H9 (cell line): Measurements from ENCODE around the gene DPH3. TPM values are rescaled to one million over a fixed set of nuclear protein-coding genes. Genes with fewer than 3 reads are reported as not detected.

Experiments
- DNase-seq: peaks from one replicate; pipeline ENCODE4 v3.0.0-alpha.2; 2017
- H2AFZ ChIP-seq: one replicate; pipeline ENCODE4 v1.6.1; 2013; ENCODE audit warnings: mild to moderate bottlenecking, low read length, control low read depth, moderate library complexity
- H2AK5ac ChIP-seq: 2 replicates; pipeline ENCODE4 v1.6.1; 2013; ENCODE audit warnings: low read length, control low read depth, mixed read lengths; ENCODE audit not compliant: insufficient read length
- H2BK120ac ChIP-seq: one replicate; pipeline ENCODE4 v1.6.1; 2013; ENCODE audit warnings: low read depth, mild to moderate bottlenecking, low read length, control low read depth, inconsistent platforms; ENCODE audit not compliant: poor library complexity, severe bottlenecking
- H2BK12ac ChIP-seq: 2 replicates; pipeline ENCODE4 v1.6.1; 2013; ENCODE audit warnings: low read length, control low read depth, mixed read lengths, low read depth; ENCODE audit not compliant: insufficient read length
- H2BK15ac ChIP-seq: 2 replicates; pipeline ENCODE4 v1.6.1; 2013; ENCODE audit warnings: low read depth, low read length, control low read depth
- H2BK20ac ChIP-seq: one replicate; pipeline ENCODE4 v1.6.1; 2013; ENCODE audit warnings: low read depth, mild to moderate bottlenecking, low read length, control low read depth, inconsistent platforms; ENCODE audit not compliant: poor library complexity, severe bottlenecking
- H2BK5ac ChIP-seq: 2 replicates; pipeline ENCODE4 v1.6.1; 2013; ENCODE audit warnings: low read length, control low read depth, mixed read lengths; ENCODE audit not compliant: insufficient read length
- H3K14ac ChIP-seq: 2 replicates; pipeline ENCODE4 v1.6.1; 2013; ENCODE audit warnings: low read length, control low read depth; ENCODE audit not compliant: insufficient read depth
- H3K18ac ChIP-seq: 2 replicates; pipeline ENCODE4 v1.6.1; 2013; ENCODE audit warnings: low read depth, mild to moderate bottlenecking, mixed read lengths, low read length, control low read depth; ENCODE audit not compliant: insufficient read length
- H3K23ac ChIP-seq: 2 replicates; pipeline ENCODE4 v1.6.1; 2013; ENCODE audit warnings: low read length, control low read depth, mixed read lengths, low read depth; ENCODE audit not compliant: insufficient read length
- H3K23me2 ChIP-seq: 2 replicates; pipeline ENCODE4 v1.6.1; 2013; ENCODE audit warnings: low read depth, mild to moderate bottlenecking, mixed read lengths, low read length, control low read depth; ENCODE audit not compliant: insufficient read length, poor library complexity, severe bottlenecking
- H3K27ac ChIP-seq: 2 replicates; pipeline ENCODE4 v1.5.1; 2013; ENCODE audit warnings: low read length, control low read depth, mixed read lengths, low read depth; ENCODE audit not compliant: insufficient read length
- H3K27me3 ChIP-seq: 2 replicates; pipeline ENCODE4 v1.6.1; 2013; ENCODE audit warnings: low read length, control low read depth, inconsistent platforms; ENCODE audit not compliant: insufficient read depth
- H3K4ac ChIP-seq: 2 replicates; pipeline ENCODE4 v1.6.1; 2013; ENCODE audit warnings: low read depth, mild to moderate bottlenecking, control low read depth, inconsistent platforms, low read length, moderate library complexity
- H3K4me1 ChIP-seq: 2 replicates; pipeline ENCODE4 v1.6.1; 2013; ENCODE audit warnings: low read length, control low read depth, inconsistent platforms; ENCODE audit not compliant: insufficient read depth
- H3K4me2 ChIP-seq: 2 replicates; pipeline ENCODE4 v1.6.1; 2013; ENCODE audit warnings: low read length, control low read depth, mixed read lengths; ENCODE audit not compliant: insufficient read length, insufficient read depth
- H3K56ac ChIP-seq: 2 replicates; pipeline ENCODE4 v1.6.1; 2013; ENCODE audit warnings: low read depth, mild to moderate bottlenecking, mixed read lengths, low read length, control low read depth; ENCODE audit not compliant: insufficient read length
- H3K79me1 ChIP-seq: 2 replicates; pipeline ENCODE4 v1.6.1; 2013; ENCODE audit warnings: low read depth, mild to moderate bottlenecking, moderate library complexity, low read length, control low read depth, inconsistent platforms; ENCODE audit not compliant: insufficient read depth, poor library complexity, severe bottlenecking
- H3K79me2 ChIP-seq: 2 replicates; pipeline ENCODE4 v1.6.1; 2013; ENCODE audit warnings: low read length, control low read depth, inconsistent platforms; ENCODE audit not compliant: insufficient read depth
- H3K9ac ChIP-seq: 2 replicates; pipeline ENCODE4 v1.6.1; 2013; ENCODE audit warnings: low read length, control low read depth, mixed read lengths; ENCODE audit not compliant: insufficient read length; ENCODE audit errors: extremely low read depth
- H3K9me3 ChIP-seq: one replicate; pipeline ENCODE4 v1.6.1; 2013; ENCODE audit warnings: low read depth, low read length, inconsistent platforms; ENCODE audit not compliant: control insufficient read depth
- H3T11ph ChIP-seq: one replicate; pipeline ENCODE4 v1.6.1; 2013; ENCODE audit warnings: mild to moderate bottlenecking, low read length, control low read depth, inconsistent platforms
- H4K20me1 ChIP-seq: one replicate; pipeline ENCODE4 v1.6.1; 2013; ENCODE audit not compliant: control insufficient read depth, insufficient read length, insufficient read depth
- H4K5ac ChIP-seq: 2 replicates; pipeline ENCODE4 v1.6.1; 2013; ENCODE audit warnings: low read depth, mild to moderate bottlenecking, mixed read lengths, low read length, control low read depth; ENCODE audit not compliant: insufficient read length
- H4K8ac ChIP-seq: replicated peaks from 2 replicates; pipeline ENCODE4 v1.6.1; 2013; ENCODE audit warnings: low read length, control low read depth, mixed read lengths, low read depth; ENCODE audit not compliant: insufficient read length
- H4K91ac ChIP-seq: 2 replicates; pipeline ENCODE4 v1.6.1; 2013; ENCODE audit warnings: low read depth, mild to moderate bottlenecking, moderate library complexity, mixed read lengths, low read length, control low read depth; ENCODE audit not compliant: insufficient read length
- H3K27ac Mint-ChIP-seq, 3 experiments: 2 replicates in 2 of 3; 3 replicates in 1 of 3; pipeline ENCODE4 v1.8.0; 2020 to 2021; ENCODE audit warnings: mixed read lengths in 3 of 3, mild to moderate bottlenecking in 1 of 3, moderate library complexity in 1 of 3
- H3K27me3 Mint-ChIP-seq: 2 replicates; pipeline ENCODE4 v1.8.0; 2021; ENCODE audit warnings: low read depth, mild to moderate bottlenecking, moderate library complexity, mixed read lengths
- H3K36me3 Mint-ChIP-seq, 3 experiments: 2 replicates in 2 of 3; 3 replicates in 1 of 3; pipeline ENCODE4 v1.8.0; 2020 to 2021; ENCODE audit warnings: low read depth in 3 of 3, mixed read lengths in 3 of 3; ENCODE audit not compliant: insufficient read depth in 1 of 3
- H3K4me1 Mint-ChIP-seq, 2 experiments: 2 replicates each; pipeline ENCODE4 v1.8.0; 2020; ENCODE audit warnings: mixed read lengths in 2 of 2
- H3K4me3 Mint-ChIP-seq, 2 experiments: 2 replicates in 1 of 2; 3 replicates in 1 of 2; pipeline ENCODE4 v1.8.0; 2020 to 2021; ENCODE audit warnings: mild to moderate bottlenecking in 2 of 2, mixed read lengths in 2 of 2, moderate library complexity in 1 of 2
- H3K9me3 Mint-ChIP-seq, 2 experiments: 2 replicates in 1 of 2; 3 replicates in 1 of 2; pipeline ENCODE4 v1.8.0; 2020; ENCODE audit warnings: mild to moderate bottlenecking in 2 of 2, mixed read lengths in 2 of 2, moderate library complexity in 1 of 2
- CTCF ChIP-seq: fragments of 200-600 bp; sonication (generic); conservative IDR thresholded peaks from 3 replicates; pipeline ENCODE4 v1.8.0; 2021; ENCODE audit warnings: antibody characterized with exemption, mild to moderate bottlenecking
- WGBS: extraction: QIAGEN DNeasy Blood & Tissue Kit; methylation state at CpG from one replicate; pipeline ENCODE4 v1.1.7; 2013; ENCODE audit warnings: missing lambda C conversion rate, low lambda C conversion rate, mixed read lengths; ENCODE audit not compliant: insufficient read length; ENCODE audit errors: extremely low coverage; 5-methylcytosine and 5-hydroxymethylcytosine counted together
- total RNA-seq: library from RNA; stranded (reverse); gene quantifications from 2 replicates; pipeline ENCODE4 v1.2.1, GENCODE V29; 2021

DPH3 gene
- total RNA-seq, 1 experiment from 2014 or later, result 36.2 TPM

- H3K27me3 Mint-ChIP-seq, result peaks cover 4% of the 10 kb centered on the region
- Histone ChIP-seq H3K23ac (no peak overlapping the region), H2AK5ac (no peak overlapping the region), H3K79me1 (no peaks in the 10 kb centered on the region), H4K8ac (no peak overlapping the region), H3K79me2 (0 out of 2 replicates have a peak, but pooled peaks cover 2% of the 10 kb centered on the region), H3K56ac (no peak overlapping the region), H2BK20ac (no peak overlapping the region), H3K18ac (no peak overlapping the region), H4K91ac (no peak overlapping the region), H4K20me1 (no peaks in the 10 kb centered on the region), H2BK120ac (no peak overlapping the region), H3K4me1 (no peaks in the 10 kb centered on the region), H3K27me3 (no peaks in the 10 kb centered on the region), H3K27ac (no peak overlapping the region), H3T11ph (no peak overlapping the region), H2BK15ac (no peak overlapping the region), H2BK12ac (no peak overlapping the region), H3K14ac (no peak overlapping the region), H3K4ac (no peak overlapping the region), H3K9me3 (no peaks in the 10 kb centered on the region), H3K23me2 (no peaks in the 10 kb centered on the region), H3K4me2 (no peak overlapping the region), H4K5ac (no peak overlapping the region), H2BK5ac (no peak overlapping the region), H3K9ac (no peak overlapping the region), H2AFZ (no peak overlapping the region)
- H3K36me3 Mint-ChIP-seq, result no peaks in the 10 kb centered on the region
- H3K4me1 Mint-ChIP-seq, result no peaks in the 10 kb centered on the region
- no peak for TF ChIP-seq CTCF
- H3K9me3 Mint-ChIP-seq, result no peaks in the 10 kb centered on the region
- H3K27ac Mint-ChIP-seq, result no peak overlapping the region
- no peak for DNase-seq
- H3K4me3 Mint-ChIP-seq, result no peak overlapping the region
- no CpG with 5 or more reads among the region's 6 CpGs for WGBS
Observed at GRCh38 chr3:16240229-16241023, 24.3 kb downstream of the DPH3 start.
